Trophoblast cell (in vitro differentiated cells and primary cell): ENCODE data around the gene C11orf21.

Source experiments
- DNase-seq, 2 donors: peaks; one replicate each; pipeline ENCODE4 v3.0.0-alpha.2; 2016
- H2AFZ ChIP-seq: 2 replicates; pipeline ENCODE4 v1.6.1; 2013; ENCODE audit warnings: low read length, moderate library complexity, mild to moderate bottlenecking; ENCODE audit not compliant: insufficient read depth, poor library complexity
- H2AK5ac ChIP-seq: 2 replicates; pipeline ENCODE4 v1.6.1; 2013; ENCODE audit warnings: mild to moderate bottlenecking, low read length
- H2BK120ac ChIP-seq: 2 replicates; pipeline ENCODE4 v1.6.1; 2013; ENCODE audit warnings: low read length, mild to moderate bottlenecking, moderate library complexity; ENCODE audit not compliant: insufficient read depth, poor library complexity
- H2BK12ac ChIP-seq: 2 replicates; pipeline ENCODE4 v1.6.1; 2013; ENCODE audit warnings: mild to moderate bottlenecking, low read length, moderate library complexity
- H2BK5ac ChIP-seq: 2 replicates; pipeline ENCODE4 v1.6.1; 2013; ENCODE audit warnings: low read length, low read depth, moderate library complexity, mild to moderate bottlenecking; ENCODE audit not compliant: poor library complexity
- H3K14ac ChIP-seq: 2 replicates; pipeline ENCODE4 v1.6.1; 2013; ENCODE audit warnings: mild to moderate bottlenecking, low read length
- H3K18ac ChIP-seq: 2 replicates; pipeline ENCODE4 v1.6.1; 2013; ENCODE audit warnings: mild to moderate bottlenecking, low read length
- H3K23ac ChIP-seq: 2 replicates; pipeline ENCODE4 v1.6.1; 2013; ENCODE audit warnings: low read length
- H3K27ac ChIP-seq: 2 replicates; pipeline ENCODE4 v1.5.1; 2013; ENCODE audit warnings: low read depth, mild to moderate bottlenecking, inconsistent platforms, low read length, moderate library complexity
- H3K27me3 ChIP-seq: 2 replicates; pipeline ENCODE4 v1.6.1; 2013; ENCODE audit warnings: inconsistent platforms, mild to moderate bottlenecking, low read length, moderate library complexity; ENCODE audit not compliant: insufficient read depth
- H3K36me3 ChIP-seq, 2 experiments: 1 replicate in 1 of 2; 2 replicates in 1 of 2; pipeline ENCODE4 v1.6.1; 2013; ENCODE audit warnings: low read length in 2 of 2, mild to moderate bottlenecking in 2 of 2, moderate library complexity in 1 of 2; ENCODE audit not compliant: insufficient read depth in 2 of 2, control insufficient read depth in 1 of 2
- H3K4ac ChIP-seq: 2 replicates; pipeline ENCODE4 v1.6.1; 2013; ENCODE audit warnings: low read depth, mild to moderate bottlenecking, low read length, moderate library complexity
- H3K4me1 ChIP-seq, 2 experiments: 1 replicate in 1 of 2; 2 replicates in 1 of 2; pipeline ENCODE4 v1.6.1; 2013; ENCODE audit warnings: low read length in 2 of 2, mild to moderate bottlenecking in 2 of 2, moderate library complexity in 1 of 2; ENCODE audit not compliant: insufficient read depth in 2 of 2, control insufficient read depth in 1 of 2
- H3K4me2 ChIP-seq: 2 replicates; pipeline ENCODE4 v1.6.1; 2013; ENCODE audit warnings: inconsistent platforms, mild to moderate bottlenecking, low read length, moderate library complexity
- H3K4me3 ChIP-seq: 2 replicates; pipeline ENCODE4 v1.5.1; 2013; ENCODE audit warnings: mild to moderate bottlenecking, low read depth, low read length, inconsistent platforms
- H3K79me1 ChIP-seq: one replicate; pipeline ENCODE4 v1.6.1; 2013; ENCODE audit warnings: low read length
- H3K79me2 ChIP-seq: 2 replicates; pipeline ENCODE4 v1.6.1; 2013; ENCODE audit warnings: low read length, mild to moderate bottlenecking; ENCODE audit not compliant: control insufficient read depth, insufficient read depth, poor library complexity
- H3K9ac ChIP-seq: 2 replicates; pipeline ENCODE4 v1.6.1; 2013; ENCODE audit warnings: mild to moderate bottlenecking, low read length
- H3K9me3 ChIP-seq: 2 replicates; pipeline ENCODE4 v1.6.1; 2013; ENCODE audit warnings: low read depth, mild to moderate bottlenecking, control low read depth, inconsistent platforms, low read length; ENCODE audit not compliant: insufficient read depth
- H4K12ac ChIP-seq: 2 replicates; pipeline ENCODE4 v1.6.1; 2013; ENCODE audit warnings: low read depth, mild to moderate bottlenecking, low read length, moderate library complexity
- H4K8ac ChIP-seq: 2 replicates; pipeline ENCODE4 v1.6.1; 2013; ENCODE audit warnings: low read depth, mild to moderate bottlenecking, low read length, moderate library complexity
- H4K91ac ChIP-seq: one replicate; pipeline ENCODE4 v1.6.1; 2013; ENCODE audit warnings: low read depth, mild to moderate bottlenecking, low read length, moderate library complexity
- WGBS: extraction: QIAGEN DNeasy Blood & Tissue Kit; methylation state at CpG from one replicate; pipeline ENCODE4 v1.1.7; 2013; ENCODE audit warnings: missing lambda C conversion rate; ENCODE audit not compliant: insufficient read length, insufficient coverage; ENCODE audit errors: extremely low coverage; 5-methylcytosine and 5-hydroxymethylcytosine counted together

Gene C11orf21

GRCh38 chr11:2306877-2307500, 5.3 kb upstream of the C11orf21 start:
- H2BK12ac ChIP-seq = no peak overlapping the region
- no peak overlapping the region for H2AK5ac ChIP-seq
- no peak overlapping the region for H3K23ac ChIP-seq
- H2BK120ac ChIP-seq = no peak overlapping the region
- H3K4ac ChIP-seq = no peak overlapping the region
- WGBS = no CpG with 5 or more reads among the region's 14 CpGs
- H3K79me2 ChIP-seq = no peaks in the 10 kb centered on the region
- no peak overlapping the region for H2AFZ ChIP-seq
- H3K27me3 ChIP-seq = no peaks in the 10 kb centered on the region
- no peak overlapping the region for H4K91ac ChIP-seq
- no peak overlapping the region for H2BK5ac ChIP-seq
- H3K4me1 ChIP-seq = no peaks in the 10 kb centered on the region
- H3K36me3 ChIP-seq = no peaks in the 10 kb centered on the region
- H4K12ac ChIP-seq = no peak overlapping the region
- H3K14ac ChIP-seq = no peak overlapping the region
- no peak overlapping the region for H3K18ac ChIP-seq
- no peak overlapping the region for H3K4me3 ChIP-seq
- no peak overlapping the region for H3K9ac ChIP-seq
- no peak overlapping the region for H3K4me2 ChIP-seq
- no peak overlapping the region for H4K8ac ChIP-seq
- no peak for DNase-seq
- no peaks in the 10 kb centered on the region for H3K79me1 ChIP-seq
- peaks cover 2% of the 10 kb centered on the region for H3K9me3 ChIP-seq
- no peak overlapping the region for H3K27ac ChIP-seq

DNA sequence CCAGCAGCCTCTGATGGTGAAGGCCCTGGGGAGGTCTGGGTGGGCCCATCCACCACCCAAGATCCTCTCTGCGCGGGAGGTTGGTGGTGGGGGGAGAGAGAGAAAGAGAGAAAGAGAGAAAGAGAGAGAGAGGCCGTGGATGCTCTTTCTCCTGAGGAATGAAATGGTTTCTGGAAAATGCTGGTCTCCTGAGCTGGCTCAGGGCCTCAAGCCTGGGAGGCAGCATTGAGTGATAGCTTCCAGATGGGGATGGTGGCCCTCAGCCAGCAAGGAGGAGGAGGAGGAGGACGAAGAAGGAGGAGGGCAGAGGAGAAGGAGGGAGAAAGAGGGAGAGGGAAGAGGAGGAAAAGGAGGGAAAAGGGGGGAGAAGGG, 4.7 kb upstream of the C11orf21 start:
- H3K4ac ChIP-seq = no peak overlapping the region
- H2BK120ac ChIP-seq = no peak overlapping the region
- no peak overlapping the region for H3K23ac ChIP-seq
- H4K8ac ChIP-seq = no peak overlapping the region
- no peak overlapping the region for H3K4me3 ChIP-seq
- no peaks in the 10 kb centered on the region for H3K79me2 ChIP-seq
- no peak overlapping the region for H3K9ac ChIP-seq
- H3K4me1 ChIP-seq = no peaks in the 10 kb centered on the region
- no peaks in the 10 kb centered on the region for H3K36me3 ChIP-seq
- no peak overlapping the region for H2BK12ac ChIP-seq
- H4K12ac ChIP-seq = no peak overlapping the region
- H3K4me2 ChIP-seq = no peak overlapping the region
- H3K14ac ChIP-seq = no peak overlapping the region
- no peaks in the 10 kb centered on the region for H3K27me3 ChIP-seq
- no peak overlapping the region for H3K27ac ChIP-seq
- no CpG with 5 or more reads among the region's 4 CpGs for WGBS
- no peak for DNase-seq
- H2AK5ac ChIP-seq = no peak overlapping the region
- H2AFZ ChIP-seq = no peak overlapping the region
- no peaks in the 10 kb centered on the region for H3K79me1 ChIP-seq
- no peak overlapping the region for H4K91ac ChIP-seq
- peaks cover 2% of the 10 kb centered on the region for H3K9me3 ChIP-seq
- H3K18ac ChIP-seq = no peak overlapping the region
- no peak overlapping the region for H2BK5ac ChIP-seq

GRCh38 chr11:2305788-2306451, 4.2 kb upstream of the C11orf21 start:
- Histone ChIP-seq H3K4me2 (no peak overlapping the region), H4K91ac (no peak overlapping the region), H2AK5ac (no peak overlapping the region), H3K79me2 (no peaks in the 10 kb centered on the region), H3K23ac (no peak overlapping the region), H3K36me3 (no peaks in the 10 kb centered on the region), H2BK12ac (no peak overlapping the region), H3K14ac (no peak overlapping the region), H4K8ac (no peak overlapping the region), H3K9ac (no peak overlapping the region), H4K12ac (no peak overlapping the region), H3K4ac (no peak overlapping the region), H2AFZ (no peak overlapping the region), H3K27me3 (no peaks in the 10 kb centered on the region), H3K4me1 (no peaks in the 10 kb centered on the region), H3K4me3 (no peak overlapping the region), H3K18ac (no peak overlapping the region), H2BK5ac (no peak overlapping the region), H3K9me3 (peaks cover 2% of the 10 kb centered on the region), H3K27ac (no peak overlapping the region), H3K79me1 (no peaks in the 10 kb centered on the region), H2BK120ac (no peak overlapping the region)
- no CpG with 5 or more reads among the region's 12 CpGs for WGBS
- no peak for DNase-seq

- no peak overlapping the region for H2BK5ac ChIP-seq
- H3K79me1 ChIP-seq = no peaks in the 10 kb centered on the region
- no peak overlapping the region for H2AK5ac ChIP-seq
- no peaks in the 10 kb centered on the region for H3K36me3 ChIP-seq
- no peak overlapping the region for H2BK12ac ChIP-seq
- no peaks in the 10 kb centered on the region for H3K4me1 ChIP-seq
- H4K12ac ChIP-seq = no peak overlapping the region
- H3K9me3 ChIP-seq = peaks cover 2% of the 10 kb centered on the region
- H3K9ac ChIP-seq = no peak overlapping the region
- no peak overlapping the region for H3K4ac ChIP-seq
- no peak overlapping the region for H3K14ac ChIP-seq
- no peak overlapping the region for H3K18ac ChIP-seq
- H2BK120ac ChIP-seq = no peak overlapping the region
- H3K23ac ChIP-seq = no peak overlapping the region
- H3K27ac ChIP-seq = no peak overlapping the region
- no CpG with 5 or more reads among the region's 10 CpGs for WGBS
- no peaks in the 10 kb centered on the region for H3K27me3 ChIP-seq
- H3K4me3 ChIP-seq = no peak overlapping the region
- H4K8ac ChIP-seq = no peak overlapping the region
- H3K4me2 ChIP-seq = no peak overlapping the region
- H2AFZ ChIP-seq = no peak overlapping the region
- H4K91ac ChIP-seq = no peak overlapping the region
- DNase-seq = peak; percentile 58 to 86
- H3K79me2 ChIP-seq = no peaks in the 10 kb centered on the region
These were observed 3.5 kb upstream of the C11orf21 start for GRCh38 chr11:2305140-2305778.
